Stimulated activated CD8-positive, alpha-beta memory T cell treated with anti-CD3 and anti-CD28 coated beads, Interleukin-7, amount 100 ng/mL, for 1 hour (primary cell): ENCODE measurements around the gene DPP7.

ENCODE experiments used
- DNase-seq, 2 donors: peaks; one replicate each; pipeline ENCODE4 v3.0.0-alpha.2; 2020; ENCODE audit warnings: low read depth in 2 of 2

DPP7 gene

DNA sequence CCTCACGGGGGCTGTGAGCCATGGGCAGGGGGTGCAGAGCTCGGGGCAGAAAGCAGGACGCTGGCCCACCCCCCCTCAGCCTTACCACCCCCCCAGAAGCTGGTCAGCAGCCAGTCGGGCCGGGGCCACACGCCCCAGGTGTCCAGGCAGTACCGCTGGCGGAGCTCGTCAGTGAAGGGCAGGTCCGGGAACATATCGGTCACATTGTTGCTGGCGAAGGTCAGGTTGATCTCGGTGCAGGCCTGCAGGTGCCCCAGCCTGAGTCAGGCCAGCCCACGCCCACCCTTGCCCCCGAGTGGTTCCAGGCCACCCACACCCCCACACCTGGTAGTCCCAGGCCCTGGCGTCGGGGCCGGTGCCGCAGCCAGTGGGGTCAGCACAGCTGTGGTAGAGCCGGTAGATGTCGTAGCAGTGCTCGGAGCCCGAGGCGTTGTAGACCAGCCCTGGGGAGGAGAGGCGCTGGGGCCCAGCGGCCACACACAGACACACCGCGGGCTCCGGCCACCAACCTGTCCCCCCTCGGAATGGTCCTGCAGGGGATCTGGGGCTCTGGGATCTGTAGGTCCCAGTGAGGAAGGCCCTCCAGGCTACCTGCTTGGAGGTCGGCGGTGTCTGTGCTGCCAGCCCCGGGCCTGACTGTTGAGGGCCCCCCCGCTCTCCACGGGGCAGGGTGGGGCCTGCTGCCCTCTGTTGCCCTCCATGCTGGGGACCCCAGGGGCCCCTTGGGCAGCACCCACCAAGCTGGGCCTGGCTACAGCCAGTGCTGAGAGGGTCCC, 2.6 kb downstream of the DPP7 start:
- no peak for DNase-seq

DNA sequence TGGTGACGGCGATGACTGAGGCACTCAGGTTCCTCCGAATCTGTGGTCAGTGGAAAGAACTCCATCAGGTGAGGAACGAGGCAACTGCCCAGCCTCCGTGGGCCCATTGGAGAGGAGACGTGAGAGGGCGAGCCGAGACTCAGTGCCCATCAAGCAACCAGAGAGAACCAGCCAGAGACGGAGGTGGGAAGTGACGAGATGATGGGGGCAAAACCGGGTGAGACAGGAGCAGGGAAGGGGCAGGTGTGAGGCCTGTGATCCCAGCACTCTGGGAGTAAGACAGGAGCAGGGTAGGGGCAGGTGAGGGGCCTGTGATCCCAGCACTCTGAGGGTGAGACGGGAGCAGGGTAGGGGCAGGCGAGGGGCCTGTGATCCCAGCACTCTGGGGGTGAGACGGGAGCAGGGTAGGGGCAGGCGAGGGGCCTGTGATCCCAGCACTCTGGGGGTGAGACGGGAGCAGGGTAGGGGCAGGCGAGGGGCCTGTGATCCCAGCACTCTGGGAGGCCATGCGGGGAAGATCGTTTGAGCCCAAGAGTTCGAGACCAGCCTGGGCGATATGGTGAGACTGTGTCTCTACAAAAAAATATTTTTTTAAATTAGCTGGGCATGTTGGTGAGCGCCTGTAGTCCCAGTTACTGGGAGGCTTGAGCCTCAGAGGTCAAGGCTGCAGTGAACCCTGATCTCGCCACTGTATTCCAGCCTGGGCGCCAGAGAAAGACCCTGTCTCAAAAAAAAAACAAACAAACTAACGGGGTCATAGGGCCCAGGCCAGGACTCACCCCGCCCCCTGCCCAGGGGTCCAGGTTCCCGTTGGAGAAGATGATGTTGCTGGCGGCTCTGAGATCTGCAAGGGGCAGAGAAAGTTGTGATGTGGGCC, 3.4 kb downstream of the DPP7 start:
- no peak for DNase-seq

DNA sequence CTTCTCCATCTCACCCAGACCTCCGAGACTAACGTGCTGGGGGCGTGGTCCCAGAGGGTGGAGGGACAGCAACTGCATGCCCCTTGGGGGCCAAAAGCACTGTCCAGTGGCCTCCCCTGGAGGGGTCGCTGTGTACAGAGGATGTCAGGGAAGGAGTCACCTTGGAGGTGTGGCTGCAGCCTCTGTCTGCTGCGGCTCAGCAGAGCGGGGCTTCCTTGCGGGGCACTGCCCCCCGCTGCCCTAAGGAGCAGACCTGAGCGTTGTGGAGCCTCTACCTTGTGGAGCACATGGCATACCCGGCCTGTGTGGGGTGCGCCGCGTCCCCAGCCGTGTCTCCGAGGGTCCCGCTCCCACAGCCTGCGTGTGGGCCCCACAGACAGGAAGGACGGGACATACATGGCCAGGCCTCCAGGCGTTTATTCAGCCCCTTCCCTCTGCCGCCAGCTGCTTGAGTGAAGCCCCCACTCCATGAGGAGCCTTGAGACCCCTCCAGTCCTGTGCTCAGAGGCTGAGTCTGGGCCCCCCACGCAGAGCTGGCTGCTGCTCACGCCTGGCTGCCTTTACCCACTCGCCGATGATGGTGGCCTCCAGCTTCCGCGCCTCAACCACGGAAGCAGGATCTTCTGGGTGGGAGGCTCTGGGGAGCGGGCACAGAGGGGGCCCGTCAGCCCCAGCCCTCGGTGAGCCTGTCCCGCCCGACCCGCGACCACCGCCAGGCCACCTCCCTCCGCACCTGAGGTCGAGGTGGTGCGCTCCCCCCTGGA, 4.2 kb downstream of the DPP7 start:
- no peak for DNase-seq

DNA sequence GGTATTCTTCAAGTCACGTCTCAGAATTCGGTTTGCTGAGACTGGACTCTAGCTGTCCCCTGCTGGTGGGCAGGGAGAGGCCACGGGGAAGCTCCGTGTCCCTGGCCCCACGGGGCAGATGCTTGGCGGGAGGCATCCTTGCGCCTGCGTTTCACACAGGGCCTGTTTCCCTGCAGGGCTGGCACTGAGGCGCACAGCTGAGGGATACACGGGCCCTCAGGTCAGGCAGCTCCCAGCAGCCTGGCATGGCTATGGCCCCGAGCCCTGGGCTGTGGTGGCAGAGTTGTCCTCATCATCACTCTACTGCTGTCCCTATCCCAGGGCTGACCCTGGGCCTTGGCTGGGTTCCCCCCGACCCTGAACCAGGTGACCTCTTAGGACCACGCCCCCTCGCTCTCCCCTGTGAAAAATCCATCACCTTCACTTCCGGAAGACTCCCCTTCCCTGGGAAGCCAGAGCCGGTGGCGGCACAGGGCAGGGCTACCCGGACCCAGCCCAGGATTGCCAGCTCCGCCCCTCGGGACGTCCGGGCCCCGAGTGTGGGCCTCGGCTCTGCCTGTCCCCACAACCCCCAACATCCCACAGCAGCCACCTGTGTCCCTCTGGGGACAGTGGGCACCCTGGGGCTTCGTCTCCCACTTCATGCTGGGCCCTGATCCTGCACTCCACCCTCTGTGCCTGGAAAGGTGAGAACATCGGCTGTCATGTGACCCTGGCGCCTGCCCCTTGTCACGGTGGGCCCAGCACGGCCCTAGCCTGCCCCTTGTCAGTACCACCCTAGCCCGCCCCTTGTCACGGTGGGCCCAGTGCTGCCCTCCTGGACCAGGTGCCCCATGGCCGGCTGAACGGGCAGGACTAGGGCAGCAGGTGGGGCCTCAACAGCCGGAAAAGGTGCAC, 5.0 kb downstream of the DPP7 start:
- no peak for DNase-seq

DNA sequence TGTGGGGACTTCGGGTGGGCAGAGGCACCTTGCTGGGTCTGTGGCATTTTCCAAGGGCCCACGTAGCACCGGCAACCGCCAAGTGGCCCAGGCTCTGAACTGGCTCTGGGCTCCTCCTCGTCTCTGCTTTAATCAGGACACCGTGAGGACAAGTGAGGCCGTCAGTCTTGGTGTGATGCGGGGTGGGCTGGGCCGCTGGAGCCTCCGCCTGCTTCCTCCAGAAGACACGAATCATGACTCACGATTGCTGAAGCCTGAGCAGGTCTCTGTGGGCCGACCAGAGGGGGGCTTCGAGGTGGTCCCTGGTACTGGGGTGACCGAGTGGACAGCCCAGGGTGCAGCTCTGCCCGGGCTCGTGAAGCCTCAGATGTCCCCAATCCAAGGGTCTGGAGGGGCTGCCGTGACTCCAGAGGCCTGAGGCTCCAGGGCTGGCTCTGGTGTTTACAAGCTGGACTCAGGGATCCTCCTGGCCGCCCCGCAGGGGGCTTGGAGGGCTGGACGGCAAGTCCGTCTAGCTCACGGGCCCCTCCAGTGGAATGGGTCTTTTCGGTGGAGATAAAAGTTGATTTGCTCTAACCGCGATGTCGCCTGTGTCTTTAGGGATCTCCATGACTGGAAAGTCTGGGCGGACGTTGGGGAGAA, 5.8 kb downstream of the DPP7 start:
- DNase-seq, result no peak

DNA sequence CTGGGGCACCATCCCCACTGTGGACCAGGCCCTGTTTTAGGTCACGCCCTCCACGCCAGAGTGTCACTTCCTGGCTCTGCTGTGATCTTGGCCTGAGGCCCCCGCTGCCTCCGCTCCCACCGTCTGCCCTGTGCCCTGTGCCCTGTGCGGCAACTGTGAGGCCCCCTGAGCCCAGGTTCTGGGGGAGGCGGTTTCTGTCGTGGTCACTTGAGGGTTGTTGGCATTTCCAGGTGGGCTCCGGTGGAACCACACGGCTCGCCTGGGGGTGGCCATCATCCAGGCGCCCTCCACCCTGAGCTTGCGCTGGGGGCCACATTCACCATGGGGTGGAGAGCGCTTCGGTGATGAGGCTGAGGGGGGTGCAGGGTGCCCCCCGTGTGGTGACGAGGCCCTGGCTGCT, 6.6 kb downstream of the DPP7 start:
- no peak for DNase-seq

DNA sequence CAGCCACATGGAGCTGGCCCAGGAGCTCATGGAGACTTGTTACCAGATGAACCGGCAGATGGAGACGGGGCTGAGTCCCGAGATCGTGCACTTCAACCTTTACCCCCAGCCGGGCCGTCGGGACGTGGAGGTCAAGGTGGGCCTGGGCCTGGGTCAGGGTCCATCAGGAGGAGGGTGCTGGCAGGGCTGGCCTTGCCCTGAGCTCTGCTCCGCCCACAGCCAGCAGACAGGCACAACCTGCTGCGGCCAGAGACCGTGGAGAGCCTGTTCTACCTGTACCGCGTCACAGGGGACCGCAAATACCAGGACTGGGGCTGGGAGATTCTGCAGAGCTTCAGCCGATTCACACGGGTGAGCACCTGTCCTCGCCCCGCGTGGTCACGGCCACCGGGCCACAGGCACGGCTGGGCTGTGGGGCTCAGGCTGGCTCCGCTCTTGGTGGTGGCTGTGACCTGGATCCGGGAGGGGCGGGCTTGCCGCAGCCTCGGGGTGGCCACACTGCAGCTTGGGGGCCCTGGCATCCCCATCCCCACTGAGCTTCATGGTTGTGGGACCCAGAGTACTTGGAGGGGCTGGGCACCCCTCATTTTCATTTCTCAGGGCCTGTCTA, 7.1 kb downstream of the DPP7 start:
- no peak for DNase-seq

DNA sequence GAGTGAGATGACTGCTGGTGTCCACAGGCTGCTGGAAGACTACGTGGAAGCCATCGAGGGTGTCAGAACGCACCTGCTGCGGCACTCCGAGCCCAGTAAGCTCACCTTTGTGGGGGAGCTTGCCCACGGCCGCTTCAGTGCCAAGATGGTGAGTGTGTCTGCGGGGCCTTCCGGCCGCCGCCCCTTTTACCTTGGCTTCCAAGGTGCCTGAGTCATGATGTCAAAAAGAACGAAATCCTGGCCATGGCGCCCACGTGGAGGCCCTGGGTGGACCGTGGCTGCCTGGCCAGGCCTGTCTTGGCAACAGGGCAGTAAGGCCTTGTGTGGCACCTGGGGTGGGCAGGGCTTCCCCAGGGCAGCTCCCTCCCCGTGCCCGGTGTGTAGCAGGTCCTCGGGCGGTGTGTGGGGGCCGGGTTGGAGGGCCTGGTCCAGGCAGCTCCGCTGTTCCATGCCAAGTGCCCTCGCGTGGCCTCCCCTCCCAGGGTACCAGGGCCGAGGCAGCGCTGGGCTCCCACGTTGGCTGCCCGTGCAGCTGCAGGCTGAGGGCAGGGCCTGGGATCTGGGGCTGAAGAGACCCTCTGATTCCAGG, 7.8 kb downstream of the DPP7 start:
- DNase-seq, result no peak

DNA sequence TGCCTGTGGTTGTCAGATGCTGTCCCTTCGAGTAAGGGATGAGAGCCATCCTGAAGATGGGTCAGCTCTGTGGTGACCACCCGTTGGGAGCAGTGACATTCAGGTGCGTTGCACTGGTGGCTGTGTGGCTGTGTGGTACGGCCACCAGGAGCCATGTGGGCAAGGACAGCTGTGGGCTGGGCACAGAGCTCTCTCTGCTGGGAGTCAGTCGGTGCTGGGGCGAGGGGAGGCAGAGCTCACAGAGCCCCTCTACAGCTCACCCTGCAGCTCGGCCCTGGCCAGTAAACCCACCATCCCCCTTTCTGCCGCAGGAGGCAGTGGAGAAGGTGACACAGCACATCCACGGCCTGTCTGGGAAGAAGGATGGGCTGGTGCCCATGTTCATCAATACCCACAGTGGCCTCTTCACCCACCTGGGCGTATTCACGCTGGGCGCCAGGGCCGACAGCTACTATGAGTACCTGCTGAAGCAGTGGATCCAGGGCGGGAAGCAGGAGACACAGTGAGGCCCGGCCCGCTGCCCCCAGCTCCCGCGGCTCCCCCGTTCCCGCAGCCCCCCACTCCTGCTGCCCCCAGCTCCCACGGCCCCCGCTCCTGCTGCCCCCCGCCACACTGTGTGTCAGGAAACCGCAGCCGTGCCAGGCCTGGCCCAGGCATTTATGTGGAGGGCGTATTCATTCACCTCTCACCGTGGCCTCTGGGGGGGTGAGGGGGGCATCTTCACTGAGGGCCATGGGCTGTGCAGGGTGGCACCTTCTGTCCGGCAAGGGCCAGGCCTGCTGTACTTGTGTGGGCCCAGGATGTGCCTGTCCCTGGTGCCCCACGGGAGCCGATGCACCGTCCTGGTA, 8.5 kb downstream of the DPP7 start:
- no peak for DNase-seq

DNA sequence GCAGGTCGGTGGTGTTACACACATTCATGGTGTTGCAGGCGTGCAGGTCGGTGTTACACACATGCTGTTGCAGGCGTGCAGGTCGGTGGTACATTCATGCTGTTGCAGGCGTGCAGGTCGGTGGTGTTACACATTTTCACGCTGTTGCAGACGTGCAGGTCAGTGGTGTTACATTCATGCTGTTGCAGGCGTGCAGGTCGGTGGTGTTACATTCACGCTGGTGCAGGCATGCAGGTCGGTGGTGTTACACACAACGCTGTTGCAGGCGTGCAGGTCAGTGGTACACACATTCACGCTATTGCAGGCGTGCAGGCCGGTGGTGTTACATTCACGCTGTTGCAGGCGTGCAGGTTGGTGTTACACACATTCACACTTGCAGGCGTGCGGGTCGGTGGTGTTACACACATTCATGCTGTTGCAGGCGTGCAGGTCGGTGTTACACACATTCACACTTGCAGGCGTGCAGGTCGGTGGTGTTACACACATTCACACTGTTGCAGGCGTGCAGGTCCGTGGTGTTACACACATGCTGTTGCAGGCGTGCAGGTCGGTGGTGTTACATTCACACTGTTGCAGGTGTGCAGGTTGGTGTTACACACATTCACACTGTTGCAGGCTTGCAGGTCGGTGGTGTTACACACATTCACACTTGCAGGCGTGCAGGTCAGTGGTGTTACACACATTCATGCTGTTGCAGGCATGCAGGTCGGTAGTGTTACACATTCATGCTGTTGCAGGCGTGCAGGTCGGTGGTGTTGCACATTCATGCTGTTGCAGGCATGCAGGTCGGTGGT, 11.1 kb downstream of the DPP7 start:
- no peak for DNase-seq

DNA sequence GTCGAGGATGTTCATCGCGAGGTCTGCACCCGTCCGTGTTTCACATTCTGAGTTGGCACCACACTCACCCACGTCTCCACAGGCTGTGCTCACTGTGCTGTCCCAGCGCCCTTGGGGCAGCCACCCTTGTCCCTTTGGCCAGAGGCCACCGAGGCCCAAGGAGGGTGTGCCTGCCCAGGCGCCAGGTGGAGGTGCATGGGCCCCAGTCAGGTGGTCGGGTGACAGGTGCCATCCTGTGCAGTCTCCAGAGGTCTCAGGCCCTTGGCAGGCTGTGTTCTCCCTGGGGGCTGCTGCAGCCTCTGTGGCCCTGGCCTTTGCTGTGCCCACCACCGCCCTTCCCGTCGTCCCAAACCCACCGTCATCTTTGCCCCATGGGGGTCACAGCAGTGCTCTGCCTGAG, 15.3 kb downstream of the DPP7 start:
- no peak for DNase-seq

DNA sequence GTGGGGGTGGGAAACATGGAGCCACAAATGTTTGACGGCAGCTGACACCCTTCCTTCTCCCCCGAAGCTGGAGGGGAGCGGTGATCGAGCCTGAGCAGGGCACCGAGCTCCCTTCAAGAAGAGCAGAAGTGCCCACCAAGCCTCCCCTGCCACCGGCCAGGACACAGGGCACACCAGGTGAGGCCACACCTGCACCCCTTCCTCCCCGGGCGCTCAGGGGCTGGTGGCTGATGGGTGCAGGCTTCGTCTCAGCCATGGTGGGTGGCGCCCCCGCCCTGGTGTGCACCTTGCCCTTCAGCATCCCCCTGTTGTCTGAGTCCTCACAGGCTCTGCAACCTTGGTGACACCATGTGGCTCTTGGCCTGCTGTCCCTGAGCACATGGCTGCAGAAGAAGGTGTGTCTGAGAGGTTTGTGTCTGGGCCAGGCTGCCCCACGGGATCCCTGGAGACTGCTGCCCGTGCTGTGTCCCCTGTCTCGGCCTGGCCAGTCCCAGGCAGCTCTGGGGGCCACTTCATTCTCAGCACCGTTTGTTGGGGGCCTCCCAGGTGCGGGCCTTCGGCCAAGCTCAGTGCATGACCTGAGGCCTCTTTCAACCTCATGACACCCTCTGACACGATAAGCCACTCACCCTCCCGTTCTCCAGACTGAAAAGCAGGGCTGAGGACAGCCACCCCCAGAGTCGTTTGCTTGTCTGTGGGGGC, 16.6 kb downstream of the DPP7 start:
- DNase-seq, result no peak

DNA sequence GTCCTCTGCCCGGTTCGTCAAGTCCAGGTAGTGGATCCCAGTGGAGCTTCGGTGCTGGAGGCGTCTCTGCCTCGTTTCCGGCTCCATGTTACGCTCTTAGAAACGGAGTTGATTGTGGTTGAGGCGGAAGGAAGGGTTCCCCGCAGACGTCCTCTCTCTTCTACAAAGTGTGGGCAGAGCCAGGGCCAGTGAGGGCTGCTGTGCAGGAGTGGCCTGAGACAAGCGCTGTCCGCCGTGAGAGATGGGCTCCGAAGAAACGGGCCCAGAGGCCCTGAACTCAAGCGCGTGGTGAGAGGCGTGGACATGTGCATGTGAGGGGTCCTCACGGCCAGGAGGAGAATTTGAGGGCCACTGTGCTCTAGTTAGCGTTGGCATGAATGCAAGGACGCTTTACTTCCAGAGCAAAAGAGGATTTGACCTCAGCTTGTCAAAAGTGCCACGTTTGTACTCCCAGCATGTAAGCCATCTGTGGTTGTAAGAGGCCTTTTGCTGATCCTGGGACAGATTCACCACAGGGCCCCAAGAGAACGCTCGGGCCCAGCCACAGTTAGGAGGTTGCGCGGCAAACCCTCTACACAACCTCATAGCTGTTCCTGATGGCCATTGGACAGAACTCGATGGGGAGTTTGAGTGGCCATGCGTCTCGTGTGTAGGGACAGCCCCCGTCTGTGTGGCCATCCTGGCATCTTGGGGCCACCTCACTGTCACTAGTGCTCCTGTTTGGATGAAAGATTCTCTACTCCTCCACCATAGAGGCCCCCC, 17.6 kb downstream of the DPP7 start:
- no peak for DNase-seq

DNA sequence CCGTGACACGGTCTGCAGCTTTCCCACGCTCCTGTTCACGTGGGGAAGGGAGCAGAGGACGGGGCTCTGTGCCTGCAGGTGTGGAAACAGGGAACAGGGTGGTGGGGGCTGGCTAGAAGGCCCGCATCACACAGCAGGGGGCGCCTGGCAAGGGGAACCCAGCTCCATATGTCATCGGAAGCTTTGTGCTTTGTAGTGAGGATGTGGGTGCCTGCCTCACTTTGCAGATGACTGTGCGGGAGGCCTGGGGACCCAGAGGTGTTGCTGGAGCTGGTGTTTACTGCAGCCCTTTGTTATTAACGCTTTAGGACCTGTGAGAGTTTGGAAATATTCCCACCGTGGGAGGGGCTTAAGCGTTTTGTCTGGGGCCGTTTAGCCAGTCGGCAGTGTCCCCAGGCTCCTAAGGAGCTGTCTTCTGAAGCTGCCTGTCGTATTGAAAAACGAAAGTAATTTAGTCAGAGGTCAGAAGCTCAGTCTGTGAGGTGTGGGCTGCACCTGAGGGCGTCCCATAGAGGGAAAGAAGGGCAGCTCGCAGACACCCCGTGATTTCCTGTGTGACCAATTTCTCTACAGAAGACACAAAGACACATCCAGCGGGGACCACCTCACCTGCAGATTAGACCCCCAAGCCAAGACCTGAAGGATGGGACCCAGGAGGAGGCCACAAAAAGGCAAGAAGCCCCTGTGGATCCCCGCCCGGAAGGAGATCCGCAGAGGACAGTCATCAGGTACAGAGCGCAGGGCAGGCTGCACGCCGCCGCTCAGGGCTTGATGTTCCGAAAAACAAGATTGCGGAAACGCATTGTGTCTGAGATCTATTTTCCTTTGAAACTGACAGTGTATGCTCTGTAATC, 18.6 kb downstream of the DPP7 start:
- DNase-seq, result peak; percentile 59 to 68

DNA sequence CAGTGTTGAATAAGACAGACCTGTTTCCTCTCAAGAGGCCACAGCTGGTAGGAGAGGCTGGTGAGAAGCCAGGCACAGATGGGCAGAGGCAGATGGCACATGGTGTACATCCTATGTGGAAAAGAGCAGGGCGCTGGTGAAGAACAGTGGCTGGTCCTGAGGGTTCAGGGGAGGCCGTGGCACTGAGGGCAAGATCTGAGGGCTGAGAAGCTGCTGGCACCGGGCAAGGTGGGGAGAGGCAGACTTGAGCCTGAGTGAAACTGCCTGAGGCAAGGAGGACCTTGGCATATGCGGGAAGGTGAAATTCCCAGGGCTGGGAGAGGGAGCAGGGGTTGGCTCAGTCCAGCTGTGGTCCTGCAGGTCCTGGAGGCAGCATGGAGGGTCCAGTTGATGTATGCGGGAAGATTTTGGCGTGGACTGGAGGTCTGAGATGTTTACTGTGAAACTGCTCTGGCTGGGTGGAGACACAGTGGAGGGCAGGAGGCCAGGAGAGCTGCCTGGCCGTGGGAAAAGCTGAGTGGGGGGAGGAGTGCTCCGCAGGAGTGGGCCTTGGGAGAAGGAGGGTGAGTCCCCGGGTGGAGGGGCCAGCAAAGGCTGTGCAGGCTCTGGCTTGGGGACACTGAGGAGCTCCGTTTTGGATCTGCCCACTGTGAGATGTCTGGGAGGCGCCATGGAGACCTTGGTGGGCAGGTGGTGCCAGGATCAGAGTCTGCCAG, 25.1 kb downstream of the DPP7 start:
- no peak for DNase-seq
